HG02588 (cell line): ENCODE data around the gene MANBA.

ENCODE experiments used
- ATAC-seq: cut with Tn5 transposase; IDR thresholded peaks from one replicate; pipeline ENCODE4 v1.9.1; 2021; ENCODE audit warnings: mild to moderate bottlenecking, moderate library complexity; ENCODE audit not compliant: unreplicated experiment

The MANBA gene

DNA sequence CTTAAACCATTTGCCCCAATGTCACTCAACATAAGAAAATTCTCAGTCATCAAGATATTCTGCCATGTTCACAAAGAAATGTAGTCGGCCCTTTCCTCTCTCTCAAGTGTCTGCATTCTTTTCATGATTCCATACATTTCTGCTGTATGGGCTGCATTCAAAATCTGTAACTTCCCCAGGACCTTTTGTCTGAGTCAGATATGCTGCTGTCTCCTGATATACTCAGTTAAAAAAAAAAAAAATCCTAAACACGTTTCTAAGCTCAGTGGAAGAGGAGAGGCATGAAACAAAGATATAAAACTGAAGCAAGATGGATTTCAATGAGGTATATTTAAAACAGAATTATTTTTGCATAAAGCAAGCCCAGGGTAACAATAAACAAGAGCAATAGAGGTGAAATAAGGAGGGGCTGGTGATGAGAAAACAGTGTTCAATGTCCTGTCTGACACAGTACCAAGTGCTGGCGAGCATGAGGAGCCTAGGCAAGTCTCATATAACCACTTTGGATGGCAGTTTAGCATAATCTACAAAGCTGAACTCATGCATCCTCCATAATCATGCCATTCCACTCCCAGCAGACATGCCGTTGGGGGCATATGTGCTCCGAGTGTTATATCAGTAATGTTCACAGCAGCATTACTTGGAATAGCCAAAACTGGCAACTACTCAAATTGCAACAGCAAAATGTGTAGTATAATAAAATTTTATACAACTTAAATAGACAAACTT is 76.7 kb downstream of the MANBA start:
- no peak for ATAC-seq

DNA sequence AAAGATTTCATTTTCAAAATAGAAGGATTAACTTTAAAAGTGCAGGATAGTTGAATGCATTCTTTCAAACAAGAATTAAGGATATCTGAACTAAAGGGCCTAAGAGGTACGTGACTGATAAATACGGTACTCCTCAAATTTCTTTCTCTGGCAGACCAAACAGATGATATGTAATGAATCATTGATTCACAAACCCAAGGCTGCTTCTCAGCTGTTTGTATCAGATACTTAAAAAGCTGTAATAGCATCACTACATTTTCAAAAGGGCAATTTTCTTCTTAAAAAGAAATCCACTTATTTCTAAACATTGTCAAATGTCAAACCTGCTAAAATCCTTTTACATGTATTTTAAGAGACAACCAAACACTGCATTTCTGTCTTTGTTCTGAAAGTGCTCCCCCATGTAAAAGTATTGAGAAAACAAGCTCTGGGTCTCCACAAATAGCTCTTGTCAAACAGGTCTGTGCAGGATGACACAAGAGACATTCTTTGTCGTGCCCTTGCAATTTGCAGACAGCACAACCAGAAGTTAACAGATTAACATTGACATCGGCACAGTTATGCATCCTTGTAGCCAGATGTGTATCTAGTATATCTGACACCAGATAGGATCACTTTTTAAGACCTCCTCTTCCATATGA is 82.0 kb downstream of the MANBA start:
- no peak for ATAC-seq

DNA sequence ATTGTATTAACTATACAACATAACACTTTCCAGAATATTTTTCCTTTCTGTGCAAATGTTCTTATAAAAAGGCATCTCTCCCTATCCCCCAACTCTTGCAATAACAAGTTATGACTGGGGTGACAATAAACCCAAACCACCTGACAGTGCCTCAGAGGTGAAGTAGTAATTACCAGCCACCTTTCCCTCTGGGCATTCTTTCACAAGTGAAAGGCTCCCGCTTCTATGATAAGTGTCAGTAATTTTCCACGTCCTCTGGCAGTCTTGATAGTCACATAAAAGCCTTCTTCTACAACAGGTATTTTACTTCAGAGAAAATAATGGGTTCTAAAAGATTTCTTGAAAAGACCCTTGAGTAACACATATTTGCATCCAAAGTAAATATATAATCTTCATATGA is 82.7 kb downstream of the MANBA start:
- ATAC-seq = no peak

DNA sequence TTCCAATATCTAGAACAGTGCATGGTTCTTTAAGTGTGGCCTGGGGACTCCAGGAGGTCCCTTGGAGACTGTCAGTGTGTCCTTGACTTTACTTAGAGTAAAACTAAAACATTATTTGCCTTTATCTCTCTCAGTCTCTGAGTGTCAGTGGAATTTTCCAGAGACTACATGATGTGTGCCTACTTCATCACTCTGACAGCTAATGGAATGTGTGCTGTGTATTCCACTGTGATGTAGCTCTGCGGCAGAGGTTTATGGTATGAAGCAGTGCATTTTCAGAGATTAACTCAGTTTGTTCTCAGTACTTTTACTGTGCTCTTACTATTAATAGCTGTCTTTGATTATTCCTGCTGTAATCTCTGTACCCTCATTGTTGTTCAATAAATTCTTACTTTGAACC is 85.6 kb downstream of the MANBA start:
- ATAC-seq = no peak

DNA sequence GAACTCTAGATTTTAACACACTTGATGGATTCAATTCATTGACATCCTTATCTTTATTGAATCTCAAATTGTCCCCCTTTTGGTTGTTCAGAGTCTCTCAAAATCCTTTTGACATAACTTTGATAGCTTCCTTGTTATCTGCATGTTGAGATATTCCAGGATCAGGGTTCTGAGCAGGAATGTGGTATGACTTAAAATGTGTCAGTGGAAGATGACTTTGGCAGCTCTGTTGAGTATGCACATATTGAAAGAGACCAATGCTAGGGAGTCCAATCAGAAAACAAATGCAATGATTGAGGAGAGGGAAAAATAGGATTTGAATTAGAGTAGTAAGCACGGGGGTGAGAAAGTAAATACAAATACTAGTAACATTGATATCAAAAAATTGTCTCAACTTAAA is 93.8 kb downstream of the MANBA start:
- no peak for ATAC-seq

DNA sequence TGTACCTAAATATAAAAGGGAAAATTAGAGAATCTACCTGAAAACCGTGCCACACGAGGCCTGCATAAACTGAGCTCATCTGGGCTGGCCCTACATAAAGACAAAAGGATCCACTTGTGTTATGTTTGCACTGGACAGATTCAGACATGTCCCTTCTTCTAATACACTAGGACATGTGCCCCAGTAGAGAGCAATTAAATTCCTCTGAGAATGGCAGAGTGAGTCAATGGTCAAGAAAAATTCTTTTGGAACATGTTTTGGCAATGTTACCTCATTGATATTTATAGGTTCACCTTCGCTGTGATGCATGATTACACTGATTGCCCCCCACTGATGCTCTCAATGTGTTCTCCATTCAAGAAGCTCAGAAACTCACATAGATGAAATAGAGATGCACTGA is 95.2 kb downstream of the MANBA start:
- ATAC-seq = no peak

DNA sequence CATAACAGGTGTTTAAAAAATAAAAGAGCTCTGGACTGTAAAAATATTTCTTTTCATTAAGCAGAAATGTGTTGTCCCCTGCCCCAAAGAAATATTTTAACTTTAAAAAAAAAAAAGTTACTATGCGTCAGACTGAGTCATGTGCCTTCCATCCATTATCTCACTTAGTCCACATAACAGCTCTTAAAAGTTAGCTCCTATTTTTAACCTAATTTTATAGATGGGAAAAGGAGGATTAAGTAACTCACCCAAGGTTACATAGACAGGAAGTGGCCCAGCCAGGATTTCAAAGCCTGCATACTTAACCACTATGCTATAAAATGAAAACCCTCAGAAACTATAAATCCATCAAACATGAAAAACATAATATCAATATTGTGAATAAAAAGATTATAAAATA is 97.7 kb downstream of the MANBA start:
- no peak for ATAC-seq

DNA sequence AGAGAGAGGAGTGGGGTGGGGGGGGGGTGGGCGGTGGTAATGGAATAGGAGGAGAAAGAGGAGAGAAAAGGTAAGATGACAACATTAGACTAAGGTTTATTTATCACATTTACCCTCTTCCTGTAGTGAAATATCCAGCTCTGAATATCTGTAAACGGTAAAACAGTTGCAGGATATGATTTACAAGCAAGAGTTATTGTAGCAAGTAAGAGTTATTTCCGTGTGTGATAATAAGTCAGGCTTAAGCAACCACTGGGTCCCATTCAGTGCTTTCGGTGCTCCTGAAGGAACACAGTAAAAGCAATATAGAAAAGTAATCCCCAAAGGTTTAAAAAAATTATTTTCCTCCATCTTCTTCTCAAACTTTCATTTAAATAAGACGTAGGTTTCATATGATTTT is 103.6 kb downstream of the MANBA start:
- ATAC-seq = no peak

DNA sequence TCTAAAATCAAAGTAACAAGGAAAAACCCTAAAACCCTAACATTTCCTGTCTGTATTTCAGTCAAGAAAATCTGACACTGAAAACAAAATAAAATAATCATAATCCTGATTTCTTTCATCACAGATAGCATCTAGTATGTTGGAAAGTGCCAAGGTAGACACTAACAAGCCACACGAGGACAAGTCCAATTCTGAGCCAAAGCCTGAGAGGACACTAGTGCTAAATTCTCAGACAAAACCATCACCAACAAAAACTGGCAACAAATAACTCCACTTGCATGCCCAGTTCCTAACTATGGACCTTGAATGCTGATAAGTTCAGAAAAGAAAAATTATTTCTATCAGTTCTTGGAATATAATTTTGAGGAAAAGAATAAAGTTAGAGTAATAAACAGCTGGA is 113.7 kb downstream of the MANBA start:
- no peak for ATAC-seq

DNA sequence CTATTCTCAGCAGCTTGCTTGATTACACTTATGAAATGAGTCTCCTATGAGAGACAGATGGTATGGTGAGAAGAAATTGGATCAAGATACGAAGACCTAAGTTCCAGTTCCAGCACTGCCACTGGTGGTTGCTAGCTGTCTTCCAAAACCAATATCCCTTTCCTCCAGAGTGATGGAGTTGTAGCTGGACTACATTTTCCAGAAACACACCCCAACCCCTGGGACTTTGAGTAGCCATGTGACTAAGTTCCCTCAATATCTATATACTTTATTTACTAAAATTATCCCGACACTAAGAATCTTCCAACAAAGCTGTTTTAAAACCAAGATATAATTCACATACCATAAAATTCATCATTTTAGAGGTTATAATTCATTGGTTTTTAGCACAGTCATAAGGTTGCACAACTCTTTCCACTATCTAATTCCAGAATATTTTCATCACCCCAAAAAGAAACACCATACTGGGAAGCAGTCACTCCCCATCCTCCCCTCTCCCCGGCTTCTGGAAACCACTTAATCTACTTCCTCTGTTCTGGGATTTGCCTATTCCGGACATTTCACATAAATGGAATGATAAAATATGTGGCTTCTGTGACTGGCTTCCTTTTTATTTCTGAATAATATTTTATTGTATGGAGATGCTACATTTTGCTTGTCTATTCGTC is 118.0 kb downstream of the MANBA start:
- ATAC-seq = no peak

DNA sequence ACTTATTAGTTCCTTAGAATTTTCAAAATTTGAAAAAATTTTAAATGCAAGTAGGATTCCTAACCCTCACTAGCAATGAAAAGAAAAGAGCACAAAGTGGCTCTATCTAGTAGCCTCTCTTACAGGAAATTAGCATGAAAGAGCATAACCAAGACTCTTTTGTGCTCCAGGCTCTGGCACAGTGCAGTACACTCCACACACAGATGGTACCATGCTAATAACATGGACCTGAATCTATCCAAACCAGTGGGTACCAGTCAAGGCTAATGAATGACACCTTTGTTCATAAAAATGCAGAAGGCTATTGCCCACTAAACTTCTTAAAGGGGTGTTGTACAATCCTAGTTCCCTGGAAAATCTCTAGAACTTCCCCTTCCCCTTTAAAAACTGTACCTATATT is 119.0 kb downstream of the MANBA start:
- no peak for ATAC-seq

DNA sequence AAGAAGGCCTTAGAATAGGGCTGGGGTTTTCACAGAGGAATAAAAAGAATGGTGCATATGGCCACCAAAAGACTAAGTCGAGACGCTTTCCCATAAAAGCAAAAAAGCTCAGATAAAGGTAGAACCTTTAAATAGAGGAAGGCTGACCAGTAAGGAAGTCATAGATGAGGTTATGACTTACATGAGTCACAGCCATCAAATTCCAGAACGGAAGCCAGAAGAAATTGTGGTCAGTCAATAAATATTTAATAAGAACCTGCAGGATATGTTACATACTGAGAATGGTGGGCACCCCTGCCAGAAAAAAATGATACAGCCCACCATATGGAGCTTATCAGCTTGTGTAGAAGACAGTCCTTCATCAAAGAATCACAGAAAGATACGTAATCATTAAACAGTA is 120.1 kb downstream of the MANBA start:
- ATAC-seq = no peak

DNA sequence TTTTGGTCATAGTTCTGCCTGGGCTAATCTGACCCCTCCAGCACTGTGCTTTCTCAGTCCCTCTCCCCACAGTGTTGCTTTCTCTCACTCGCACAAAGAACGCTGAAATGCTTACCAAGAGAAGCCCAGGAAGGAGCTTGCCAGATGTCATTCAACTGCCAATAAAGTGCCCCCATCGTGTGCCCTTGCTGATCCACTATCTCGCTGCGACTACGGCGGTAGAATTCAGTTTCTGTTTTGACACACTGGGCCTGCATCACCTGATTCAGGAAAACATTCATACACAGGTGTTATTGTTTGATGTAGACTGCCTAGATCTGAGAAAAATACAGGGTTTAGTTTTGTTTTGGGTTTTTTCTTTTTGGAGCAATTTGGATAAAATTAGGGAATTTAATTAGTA is 121.2 kb downstream of the MANBA start:
- ATAC-seq = no peak

DNA sequence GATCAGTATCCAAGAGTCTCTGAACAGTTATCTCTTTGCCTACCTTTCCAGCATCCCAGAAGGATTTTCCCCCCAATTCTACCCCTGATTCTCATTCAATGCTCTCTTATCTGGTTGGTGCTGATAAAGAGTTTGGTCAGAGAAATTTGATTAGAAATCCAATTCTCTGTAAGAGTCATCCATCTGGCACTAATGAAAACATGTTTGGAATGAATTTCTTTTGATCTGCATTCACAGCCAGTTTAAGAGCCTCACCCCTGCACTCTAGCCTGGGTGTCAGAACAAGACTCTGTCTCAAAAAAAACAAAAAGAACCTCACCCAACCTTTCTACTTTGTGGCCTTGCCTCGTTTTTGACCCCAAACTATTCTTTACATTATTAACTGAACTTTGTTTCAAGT is 122.1 kb downstream of the MANBA start:
- no peak for ATAC-seq

DNA sequence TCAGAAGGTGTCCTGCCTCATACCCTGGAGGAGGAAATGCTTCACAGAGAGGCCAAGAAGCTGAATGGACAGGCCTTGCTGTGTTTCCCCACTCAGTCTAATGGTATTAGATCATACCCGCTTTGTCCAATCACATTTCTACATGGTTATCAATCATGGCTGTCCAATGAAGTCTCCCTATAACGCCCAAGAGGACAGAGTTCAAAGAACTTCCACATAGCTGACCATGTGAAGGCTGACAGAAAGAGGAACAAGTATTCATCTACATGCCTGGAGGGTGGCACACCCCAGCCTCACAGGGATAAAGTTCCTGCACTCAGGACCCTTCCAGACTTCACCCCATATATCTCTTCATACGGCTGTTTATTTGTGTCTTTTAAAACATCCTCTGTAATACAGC is 123.4 kb downstream of the MANBA start:
- no peak for ATAC-seq

DNA sequence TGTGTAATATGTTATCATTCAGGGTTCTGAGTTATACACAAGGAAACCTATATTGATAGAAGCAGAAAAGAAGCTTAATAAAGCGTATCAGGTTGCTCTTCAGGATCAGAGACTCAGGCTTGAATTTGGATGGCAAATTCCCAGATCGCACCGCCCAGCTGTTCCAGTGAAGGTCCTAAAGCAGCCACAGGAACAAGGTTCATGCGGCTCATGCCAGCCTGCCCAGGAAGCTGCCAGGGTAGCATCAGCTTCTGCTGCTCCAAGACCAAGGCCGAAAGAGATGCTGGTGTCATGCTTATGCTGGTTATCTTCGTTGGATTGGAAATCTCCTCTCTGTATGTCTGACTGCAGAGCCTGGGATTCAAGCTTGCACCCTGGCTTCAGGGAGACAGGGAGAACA is 127.7 kb downstream of the MANBA start:
- ATAC-seq = no peak

DNA sequence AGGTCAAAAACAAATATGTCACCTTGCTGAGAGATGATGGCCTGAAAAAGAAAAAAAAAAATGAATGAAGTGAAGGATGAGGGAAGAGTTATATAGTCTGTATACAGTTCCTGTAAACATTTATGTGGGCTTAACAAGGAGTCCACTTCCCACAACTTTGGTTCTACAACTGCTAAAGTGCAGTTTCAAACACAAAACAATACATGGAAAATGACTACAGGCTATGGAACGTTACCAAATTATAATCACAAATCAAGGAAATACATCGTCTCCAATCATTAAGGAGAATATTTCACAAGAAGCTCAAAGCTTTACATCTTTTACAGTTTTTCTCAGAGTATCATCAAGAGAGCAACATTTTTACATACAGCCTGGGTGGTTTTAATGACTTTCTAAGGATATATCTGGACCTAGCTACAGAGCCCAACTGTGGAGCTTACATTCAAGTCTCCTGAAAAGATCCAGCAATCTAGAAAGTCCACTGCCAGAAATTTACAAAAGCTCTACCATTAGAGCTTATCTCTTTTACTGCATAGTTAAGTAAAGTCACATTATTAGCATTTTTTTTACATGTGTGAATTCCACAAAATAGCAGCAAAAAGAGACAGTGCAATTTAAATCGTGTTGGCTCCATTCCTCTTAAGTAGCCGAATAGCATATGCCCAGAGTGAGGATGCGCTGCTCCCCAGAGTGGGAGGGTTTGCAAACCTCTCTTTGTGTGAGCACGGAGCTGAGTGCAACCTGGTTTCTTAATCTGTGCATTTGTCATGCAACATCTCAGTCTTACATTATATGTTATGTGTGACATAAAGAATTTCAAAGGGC is 128.3 kb downstream of the MANBA start:
- ATAC-seq = no peak

DNA sequence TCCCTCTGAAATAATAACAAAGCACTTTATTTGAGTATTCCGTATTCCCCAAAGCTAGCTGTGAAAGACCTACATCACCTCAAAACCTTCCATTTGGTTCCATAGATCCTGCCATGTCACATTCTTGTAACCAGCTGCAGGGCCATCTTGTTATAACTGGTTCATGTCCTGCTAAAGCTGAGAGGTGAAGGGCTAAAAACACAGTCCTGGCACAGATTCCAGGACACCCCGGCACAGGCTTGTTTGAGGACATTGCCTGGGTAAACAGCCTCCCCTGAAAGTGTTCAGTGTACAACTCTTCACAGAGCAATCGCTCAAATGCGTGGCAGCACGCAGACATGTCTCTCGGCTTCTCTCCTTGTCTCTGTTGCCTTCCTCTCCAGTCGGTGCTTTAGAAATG is 129.2 kb downstream of the MANBA start:
- no peak for ATAC-seq

DNA sequence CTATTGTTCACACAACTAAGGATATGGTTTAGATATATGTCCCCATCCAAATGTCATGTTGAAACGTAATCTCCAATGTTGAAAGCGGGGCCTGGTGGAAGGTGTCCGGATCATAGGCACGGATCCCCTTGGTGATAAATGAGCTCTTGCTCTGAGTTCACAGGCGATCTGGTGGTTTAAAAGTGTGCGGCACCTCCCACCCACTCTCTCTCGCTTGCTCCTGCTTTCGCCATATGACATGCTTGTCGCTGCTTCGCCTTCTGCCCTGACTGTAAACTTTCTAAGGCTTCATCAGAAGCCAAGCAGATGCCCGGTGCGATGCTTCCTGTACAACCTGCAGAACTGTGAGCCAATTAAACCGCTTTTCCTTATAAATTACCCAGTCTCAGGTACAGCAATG is 131.1 kb downstream of the MANBA start:
- no peak for ATAC-seq

DNA sequence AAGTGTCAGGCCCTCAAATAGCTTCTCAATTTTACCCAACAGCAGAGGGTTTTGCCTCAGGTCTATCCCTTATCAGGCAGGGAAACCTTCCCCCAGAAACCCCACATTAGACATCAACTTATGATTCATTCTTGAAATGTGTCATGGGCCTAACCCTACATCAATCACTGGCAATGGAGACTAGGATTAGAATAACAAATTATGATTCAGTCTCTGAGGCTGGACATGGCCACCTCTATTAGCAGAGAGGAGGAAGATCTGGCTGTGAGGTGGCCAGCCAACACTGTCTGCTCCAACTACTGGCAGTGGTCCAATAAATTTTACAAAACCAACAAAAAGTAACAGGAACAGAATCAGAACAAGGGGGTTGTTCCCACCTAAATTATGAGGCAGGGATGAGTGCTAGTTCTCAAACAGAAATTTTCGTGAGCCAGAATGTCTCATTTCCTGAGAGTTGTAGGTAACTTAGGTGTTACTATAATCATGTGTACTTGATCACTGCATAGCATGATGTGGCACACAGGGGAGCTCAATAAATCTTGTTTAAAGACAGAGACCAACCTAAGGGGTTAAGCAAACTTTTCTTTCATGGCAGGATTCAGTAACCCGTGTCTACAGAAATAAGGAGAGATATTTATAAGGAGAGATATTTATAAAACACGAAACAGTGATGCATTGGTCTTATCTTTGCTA is 132.8 kb downstream of the MANBA start:
- ATAC-seq = no peak
